ENCODE data around the gene PLEK2. TPM values are rescaled to one million over a fixed set of nuclear protein-coding genes. Genes with fewer than 3 reads are reported as not detected.

Gene PLEK2
- total RNA-seq, 1 experiment from 2014 or later = 1.3 TPM

DNA sequence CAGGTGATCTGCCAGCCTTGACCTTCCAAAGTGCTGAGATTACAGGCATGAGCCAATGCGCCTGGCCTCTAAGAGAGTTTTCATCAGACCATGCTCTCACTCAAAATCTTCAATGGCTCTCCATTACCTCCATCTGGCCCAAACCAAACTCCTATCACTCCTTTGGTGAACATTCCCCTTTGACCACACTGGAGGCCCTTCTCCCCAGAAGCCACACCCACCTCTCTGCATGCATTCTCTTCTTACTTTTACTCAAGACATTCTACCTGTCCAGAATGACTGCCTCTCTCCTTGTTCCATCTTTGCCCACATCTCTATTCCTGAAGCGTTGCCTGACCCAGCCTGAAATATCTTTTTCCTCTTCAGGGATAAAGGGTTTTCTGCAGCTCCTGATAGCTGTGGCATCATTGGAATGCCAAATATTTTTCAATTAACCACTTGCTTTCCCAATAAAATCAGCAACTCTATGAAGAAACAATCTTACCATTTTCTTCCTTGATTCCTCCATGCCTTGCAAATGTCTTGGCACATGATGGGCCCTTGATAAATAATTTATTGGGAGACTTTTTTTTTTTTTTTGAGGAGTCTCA is 15.5 kb downstream of the PLEK2 start (continued):
- TF ChIP-seq ZNF219 (CRISPR knock-in tag; IDR thresholded peaks at IDR 0.05; ENCODE audit: borderline replicate concordance) (no peak), GTF2I (CRISPR knock-in tag; conservative IDR thresholded peaks at IDR 0.05) (no peak)
- TF ChIP-seq, protein P1, sequence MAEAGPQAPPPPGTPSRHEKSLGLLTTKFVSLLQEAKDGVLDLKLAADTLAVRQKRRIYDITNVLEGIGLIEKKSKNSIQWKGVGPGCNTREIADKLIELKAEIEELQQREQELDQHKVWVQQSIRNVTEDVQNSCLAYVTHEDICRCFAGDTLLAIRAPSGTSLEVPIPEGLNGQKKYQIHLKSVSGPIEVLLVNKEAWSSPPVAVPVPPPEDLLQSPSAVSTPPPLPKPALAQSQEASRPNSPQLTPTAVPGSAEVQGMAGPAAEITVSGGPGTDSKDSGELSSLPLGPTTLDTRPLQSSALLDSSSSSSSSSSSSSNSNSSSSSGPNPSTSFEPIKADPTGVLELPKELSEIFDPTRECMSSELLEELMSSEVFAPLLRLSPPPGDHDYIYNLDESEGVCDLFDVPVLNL (CRISPR knock-in tag; IDR thresholded peaks at IDR 0.05; ENCODE audit: borderline replicate concordance, low read depth) = no peak

DNA sequence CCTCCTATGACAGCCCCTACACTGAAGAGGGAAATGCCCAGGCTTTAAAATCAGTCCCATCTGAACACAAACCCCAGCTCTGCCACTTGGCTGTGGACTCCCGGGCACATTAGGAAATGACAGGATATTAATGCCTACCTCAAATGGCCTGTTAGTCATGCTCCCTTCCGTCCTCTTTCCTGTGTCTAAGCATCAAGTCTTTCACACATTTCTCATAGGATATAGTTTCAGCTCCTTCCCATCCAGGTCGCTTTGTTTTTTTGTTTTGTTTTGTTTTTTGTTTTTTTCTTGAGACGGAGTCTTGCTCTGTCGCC is 16.1 kb downstream of the PLEK2 start:
- CTCF ChIA-PET = interaction anchor here (0.6 kb wide), 2 partner anchors 36 to 235 kb away, joined by 3 read pairs; partner anchors contain the start of gene ATP6V1D
- DNase-seq (ENCODE audit: low spot score) = no peak
- H3K27ac Mint-ChIP-seq = no peak overlapping the region
- H3K4me3 Mint-ChIP-seq = no peak overlapping the region
- peaks cover 6% of the 10 kb centered on the region for H3K4me1 Mint-ChIP-seq
- H3K27me3 Mint-ChIP-seq (ENCODE audit: low read depth) = no peaks in the 10 kb centered on the region
- no peak for ATAC-seq
- no peaks in the 10 kb centered on the region for H3K9me3 Mint-ChIP-seq
- H3K36me3 Mint-ChIP-seq = no peaks in the 10 kb centered on the region
- TF ChIP-seq, protein P2, sequence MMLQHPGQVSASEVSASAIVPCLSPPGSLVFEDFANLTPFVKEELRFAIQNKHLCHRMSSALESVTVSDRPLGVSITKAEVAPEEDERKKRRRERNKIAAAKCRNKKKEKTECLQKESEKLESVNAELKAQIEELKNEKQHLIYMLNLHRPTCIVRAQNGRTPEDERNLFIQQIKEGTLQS (CRISPR knock-in tag; conservative IDR thresholded peaks at IDR 0.05) = no peak
- TF ChIP-seq, protein P3, sequence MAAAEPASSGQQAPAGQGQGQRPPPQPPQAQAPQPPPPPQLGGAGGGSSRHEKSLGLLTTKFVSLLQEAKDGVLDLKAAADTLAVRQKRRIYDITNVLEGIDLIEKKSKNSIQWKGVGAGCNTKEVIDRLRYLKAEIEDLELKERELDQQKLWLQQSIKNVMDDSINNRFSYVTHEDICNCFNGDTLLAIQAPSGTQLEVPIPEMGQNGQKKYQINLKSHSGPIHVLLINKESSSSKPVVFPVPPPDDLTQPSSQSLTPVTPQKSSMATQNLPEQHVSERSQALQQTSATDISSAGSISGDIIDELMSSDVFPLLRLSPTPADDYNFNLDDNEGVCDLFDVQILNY (CRISPR knock-in tag; IDR thresholded peaks at IDR 0.05) = no peak
- TF ChIP-seq, protein P4, sequence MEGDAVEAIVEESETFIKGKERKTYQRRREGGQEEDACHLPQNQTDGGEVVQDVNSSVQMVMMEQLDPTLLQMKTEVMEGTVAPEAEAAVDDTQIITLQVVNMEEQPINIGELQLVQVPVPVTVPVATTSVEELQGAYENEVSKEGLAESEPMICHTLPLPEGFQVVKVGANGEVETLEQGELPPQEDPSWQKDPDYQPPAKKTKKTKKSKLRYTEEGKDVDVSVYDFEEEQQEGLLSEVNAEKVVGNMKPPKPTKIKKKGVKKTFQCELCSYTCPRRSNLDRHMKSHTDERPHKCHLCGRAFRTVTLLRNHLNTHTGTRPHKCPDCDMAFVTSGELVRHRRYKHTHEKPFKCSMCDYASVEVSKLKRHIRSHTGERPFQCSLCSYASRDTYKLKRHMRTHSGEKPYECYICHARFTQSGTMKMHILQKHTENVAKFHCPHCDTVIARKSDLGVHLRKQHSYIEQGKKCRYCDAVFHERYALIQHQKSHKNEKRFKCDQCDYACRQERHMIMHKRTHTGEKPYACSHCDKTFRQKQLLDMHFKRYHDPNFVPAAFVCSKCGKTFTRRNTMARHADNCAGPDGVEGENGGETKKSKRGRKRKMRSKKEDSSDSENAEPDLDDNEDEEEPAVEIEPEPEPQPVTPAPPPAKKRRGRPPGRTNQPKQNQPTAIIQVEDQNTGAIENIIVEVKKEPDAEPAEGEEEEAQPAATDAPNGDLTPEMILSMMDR (IDR thresholded peaks at IDR 0.05) = no peak
- TF ChIP-seq NFE2L1 (CRISPR knock-in tag; IDR thresholded peaks at IDR 0.05) (no peak), MYBL2 (CRISPR knock-in tag; IDR thresholded peaks at IDR 0.05) (no peak), ZNF671 (CRISPR knock-in tag; IDR thresholded peaks at IDR 0.05) (no peak), KAT7 (CRISPR knock-in tag; IDR thresholded peaks at IDR 0.05; ENCODE audit: borderline replicate concordance) (no peak), ZNF219 (CRISPR knock-in tag; IDR thresholded peaks at IDR 0.05; ENCODE audit: borderline replicate concordance) (no peak), GRHL2 (CRISPR knock-in tag; IDR thresholded peaks at IDR 0.05; ENCODE audit: insufficient replicate concordance, severe bottlenecking) (no peak)
- TF ChIP-seq, protein P5, sequence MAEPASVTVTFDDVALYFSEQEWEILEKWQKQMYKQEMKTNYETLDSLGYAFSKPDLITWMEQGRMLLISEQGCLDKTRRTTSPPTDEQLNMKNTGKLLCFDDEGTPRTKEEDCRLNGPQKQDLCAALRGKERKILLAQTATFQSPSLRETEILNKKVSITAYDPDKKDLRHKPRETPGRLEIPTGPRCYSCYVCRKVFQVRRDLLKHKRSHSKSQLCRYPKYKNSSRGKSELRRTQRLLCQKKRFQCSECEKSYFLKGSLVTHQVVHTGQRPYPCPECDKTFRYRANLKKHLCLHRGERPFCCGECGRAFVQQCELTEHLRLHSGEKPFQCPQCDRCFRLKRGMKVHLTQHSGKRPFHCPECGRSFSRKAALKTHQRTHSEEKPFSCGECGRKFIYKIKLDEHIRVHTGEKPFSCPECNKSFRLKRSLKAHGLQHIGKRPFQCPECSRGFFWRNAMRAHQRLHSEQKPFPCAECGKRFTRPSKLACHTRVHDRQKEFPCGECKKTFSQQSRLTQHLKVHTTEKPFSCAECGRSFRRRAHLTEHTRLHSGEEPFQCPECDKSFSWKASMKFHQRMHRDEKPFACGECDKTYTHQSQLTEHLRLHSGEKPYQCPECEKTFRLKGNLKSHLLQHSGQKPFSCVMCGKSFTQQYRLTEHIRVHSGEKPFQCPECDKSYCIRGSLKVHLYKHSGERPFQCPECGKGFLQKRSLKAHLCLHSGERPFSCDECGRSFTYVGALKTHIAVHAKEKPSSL (CRISPR knock-in tag; conservative IDR thresholded peaks at IDR 0.05) = no peak
- TF ChIP-seq, protein P6, sequence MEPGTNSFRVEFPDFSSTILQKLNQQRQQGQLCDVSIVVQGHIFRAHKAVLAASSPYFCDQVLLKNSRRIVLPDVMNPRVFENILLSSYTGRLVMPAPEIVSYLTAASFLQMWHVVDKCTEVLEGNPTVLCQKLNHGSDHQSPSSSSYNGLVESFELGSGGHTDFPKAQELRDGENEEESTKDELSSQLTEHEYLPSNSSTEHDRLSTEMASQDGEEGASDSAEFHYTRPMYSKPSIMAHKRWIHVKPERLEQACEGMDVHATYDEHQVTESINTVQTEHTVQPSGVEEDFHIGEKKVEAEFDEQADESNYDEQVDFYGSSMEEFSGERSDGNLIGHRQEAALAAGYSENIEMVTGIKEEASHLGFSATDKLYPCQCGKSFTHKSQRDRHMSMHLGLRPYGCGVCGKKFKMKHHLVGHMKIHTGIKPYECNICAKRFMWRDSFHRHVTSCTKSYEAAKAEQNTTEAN (CRISPR knock-in tag; IDR thresholded peaks at IDR 0.05) = no peak
- TF ChIP-seq, protein P7, sequence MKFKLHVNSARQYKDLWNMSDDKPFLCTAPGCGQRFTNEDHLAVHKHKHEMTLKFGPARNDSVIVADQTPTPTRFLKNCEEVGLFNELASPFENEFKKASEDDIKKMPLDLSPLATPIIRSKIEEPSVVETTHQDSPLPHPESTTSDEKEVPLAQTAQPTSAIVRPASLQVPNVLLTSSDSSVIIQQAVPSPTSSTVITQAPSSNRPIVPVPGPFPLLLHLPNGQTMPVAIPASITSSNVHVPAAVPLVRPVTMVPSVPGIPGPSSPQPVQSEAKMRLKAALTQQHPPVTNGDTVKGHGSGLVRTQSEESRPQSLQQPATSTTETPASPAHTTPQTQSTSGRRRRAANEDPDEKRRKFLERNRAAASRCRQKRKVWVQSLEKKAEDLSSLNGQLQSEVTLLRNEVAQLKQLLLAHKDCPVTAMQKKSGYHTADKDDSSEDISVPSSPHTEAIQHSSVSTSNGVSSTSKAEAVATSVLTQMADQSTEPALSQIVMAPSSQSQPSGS (CRISPR knock-in tag; IDR thresholded peaks at IDR 0.05; ENCODE audit: borderline replicate concordance, low read depth) = no peak
- POLR2A ChIA-PET = no interaction called here
